Measurements from ENCODE around the gene UPF1.

- TF ChIP-seq, protein P1, sequence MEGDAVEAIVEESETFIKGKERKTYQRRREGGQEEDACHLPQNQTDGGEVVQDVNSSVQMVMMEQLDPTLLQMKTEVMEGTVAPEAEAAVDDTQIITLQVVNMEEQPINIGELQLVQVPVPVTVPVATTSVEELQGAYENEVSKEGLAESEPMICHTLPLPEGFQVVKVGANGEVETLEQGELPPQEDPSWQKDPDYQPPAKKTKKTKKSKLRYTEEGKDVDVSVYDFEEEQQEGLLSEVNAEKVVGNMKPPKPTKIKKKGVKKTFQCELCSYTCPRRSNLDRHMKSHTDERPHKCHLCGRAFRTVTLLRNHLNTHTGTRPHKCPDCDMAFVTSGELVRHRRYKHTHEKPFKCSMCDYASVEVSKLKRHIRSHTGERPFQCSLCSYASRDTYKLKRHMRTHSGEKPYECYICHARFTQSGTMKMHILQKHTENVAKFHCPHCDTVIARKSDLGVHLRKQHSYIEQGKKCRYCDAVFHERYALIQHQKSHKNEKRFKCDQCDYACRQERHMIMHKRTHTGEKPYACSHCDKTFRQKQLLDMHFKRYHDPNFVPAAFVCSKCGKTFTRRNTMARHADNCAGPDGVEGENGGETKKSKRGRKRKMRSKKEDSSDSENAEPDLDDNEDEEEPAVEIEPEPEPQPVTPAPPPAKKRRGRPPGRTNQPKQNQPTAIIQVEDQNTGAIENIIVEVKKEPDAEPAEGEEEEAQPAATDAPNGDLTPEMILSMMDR (IDR thresholded peaks at IDR 0.05), result no peak
- no peak for TF ChIP-seq EP300 (IDR thresholded peaks at IDR 0.05; ENCODE audit: low read depth)
- TF ChIP-seq POLR2AphosphoS5 (IDR thresholded peaks at IDR 0.05), result no peak
Measured at GRCh38 chr19:18851673-18852325, 20.0 kb downstream of the UPF1 start.

All from transverse colon (tissue), 4 donors.